Measurements from ENCODE around the gene PACSIN2.

DNA sequence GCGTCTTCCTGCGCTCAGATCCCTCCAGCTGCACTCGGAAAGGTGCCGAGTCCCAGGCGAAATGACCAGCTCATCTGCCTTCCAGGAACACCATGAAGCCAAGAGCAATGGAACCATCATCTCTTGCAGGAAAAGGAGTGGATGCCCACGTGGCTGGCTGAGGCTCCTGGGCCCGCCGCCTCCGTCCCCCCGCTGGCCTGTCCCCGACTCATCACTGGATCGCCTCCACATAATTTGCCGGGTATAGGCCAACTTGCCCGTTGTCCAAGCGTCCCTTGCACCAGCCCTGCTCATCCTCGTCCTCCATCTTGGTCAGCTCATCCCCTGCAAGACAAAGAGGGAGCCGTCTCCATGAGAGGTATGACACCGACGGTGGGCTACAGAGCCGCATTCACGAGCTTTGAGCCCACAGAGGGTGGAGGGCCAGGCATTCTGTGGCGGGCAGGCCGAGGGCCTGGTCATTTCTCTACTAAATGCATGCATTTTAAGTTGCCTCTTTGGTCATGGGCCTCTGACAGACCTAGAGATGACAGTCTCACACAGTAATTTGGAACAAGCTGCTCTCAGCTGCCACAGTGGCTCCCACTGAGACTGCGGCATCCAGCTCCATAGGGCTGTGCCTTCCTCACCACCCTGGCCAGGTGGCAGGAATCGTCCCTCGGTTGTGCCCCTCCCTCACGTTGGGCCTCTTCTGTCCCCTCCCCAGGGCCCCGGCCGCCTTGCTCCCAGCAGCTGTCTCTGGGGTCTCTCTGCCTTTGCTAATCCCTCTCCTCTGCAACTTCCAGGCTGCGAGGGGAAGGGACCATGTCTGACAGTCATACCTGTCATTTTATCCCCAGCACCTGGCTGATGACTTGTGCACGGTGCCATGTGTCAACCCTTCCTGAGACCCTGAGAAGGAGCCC lies 143.6 kb downstream of the PACSIN2 start:
- TF ChIP-seq, protein P1, sequence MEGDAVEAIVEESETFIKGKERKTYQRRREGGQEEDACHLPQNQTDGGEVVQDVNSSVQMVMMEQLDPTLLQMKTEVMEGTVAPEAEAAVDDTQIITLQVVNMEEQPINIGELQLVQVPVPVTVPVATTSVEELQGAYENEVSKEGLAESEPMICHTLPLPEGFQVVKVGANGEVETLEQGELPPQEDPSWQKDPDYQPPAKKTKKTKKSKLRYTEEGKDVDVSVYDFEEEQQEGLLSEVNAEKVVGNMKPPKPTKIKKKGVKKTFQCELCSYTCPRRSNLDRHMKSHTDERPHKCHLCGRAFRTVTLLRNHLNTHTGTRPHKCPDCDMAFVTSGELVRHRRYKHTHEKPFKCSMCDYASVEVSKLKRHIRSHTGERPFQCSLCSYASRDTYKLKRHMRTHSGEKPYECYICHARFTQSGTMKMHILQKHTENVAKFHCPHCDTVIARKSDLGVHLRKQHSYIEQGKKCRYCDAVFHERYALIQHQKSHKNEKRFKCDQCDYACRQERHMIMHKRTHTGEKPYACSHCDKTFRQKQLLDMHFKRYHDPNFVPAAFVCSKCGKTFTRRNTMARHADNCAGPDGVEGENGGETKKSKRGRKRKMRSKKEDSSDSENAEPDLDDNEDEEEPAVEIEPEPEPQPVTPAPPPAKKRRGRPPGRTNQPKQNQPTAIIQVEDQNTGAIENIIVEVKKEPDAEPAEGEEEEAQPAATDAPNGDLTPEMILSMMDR (IDR thresholded peaks at IDR 0.05; ENCODE audit: insufficient read depth, low read length): no peak
- TF ChIP-seq GABPA (IDR thresholded peaks at IDR 0.05; ENCODE audit: low read depth) (no peak), POLR2AphosphoS5 (IDR thresholded peaks at IDR 0.05; ENCODE audit: low read depth) (no peak)
- TF ChIP-seq, protein P2, sequence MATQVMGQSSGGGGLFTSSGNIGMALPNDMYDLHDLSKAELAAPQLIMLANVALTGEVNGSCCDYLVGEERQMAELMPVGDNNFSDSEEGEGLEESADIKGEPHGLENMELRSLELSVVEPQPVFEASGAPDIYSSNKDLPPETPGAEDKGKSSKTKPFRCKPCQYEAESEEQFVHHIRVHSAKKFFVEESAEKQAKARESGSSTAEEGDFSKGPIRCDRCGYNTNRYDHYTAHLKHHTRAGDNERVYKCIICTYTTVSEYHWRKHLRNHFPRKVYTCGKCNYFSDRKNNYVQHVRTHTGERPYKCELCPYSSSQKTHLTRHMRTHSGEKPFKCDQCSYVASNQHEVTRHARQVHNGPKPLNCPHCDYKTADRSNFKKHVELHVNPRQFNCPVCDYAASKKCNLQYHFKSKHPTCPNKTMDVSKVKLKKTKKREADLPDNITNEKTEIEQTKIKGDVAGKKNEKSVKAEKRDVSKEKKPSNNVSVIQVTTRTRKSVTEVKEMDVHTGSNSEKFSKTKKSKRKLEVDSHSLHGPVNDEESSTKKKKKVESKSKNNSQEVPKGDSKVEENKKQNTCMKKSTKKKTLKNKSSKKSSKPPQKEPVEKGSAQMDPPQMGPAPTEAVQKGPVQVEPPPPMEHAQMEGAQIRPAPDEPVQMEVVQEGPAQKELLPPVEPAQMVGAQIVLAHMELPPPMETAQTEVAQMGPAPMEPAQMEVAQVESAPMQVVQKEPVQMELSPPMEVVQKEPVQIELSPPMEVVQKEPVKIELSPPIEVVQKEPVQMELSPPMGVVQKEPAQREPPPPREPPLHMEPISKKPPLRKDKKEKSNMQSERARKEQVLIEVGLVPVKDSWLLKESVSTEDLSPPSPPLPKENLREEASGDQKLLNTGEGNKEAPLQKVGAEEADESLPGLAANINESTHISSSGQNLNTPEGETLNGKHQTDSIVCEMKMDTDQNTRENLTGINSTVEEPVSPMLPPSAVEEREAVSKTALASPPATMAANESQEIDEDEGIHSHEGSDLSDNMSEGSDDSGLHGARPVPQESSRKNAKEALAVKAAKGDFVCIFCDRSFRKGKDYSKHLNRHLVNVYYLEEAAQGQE (IDR thresholded peaks at IDR 0.05; ENCODE audit: insufficient replicate concordance, low read depth): no peak
